PFSK-1 (cell line): ENCODE data around the gene SLC6A6.

Experiments
- FOXP2 ChIP-seq: optimal IDR thresholded peaks from 2 replicates; pipeline ENCODE3; 2011; ENCODE audit warnings: borderline replicate concordance, control low read depth, inconsistent platforms; ENCODE audit not compliant: insufficient read depth; ENCODE audit errors: extremely low read length, extremely low read depth
- POLR2AphosphoS5 ChIP-seq: IDR thresholded peaks from 2 replicates; pipeline ENCODE4 v1.6.1; 2012; ENCODE audit warnings: low read depth, mild to moderate bottlenecking, control low read depth, low read length, moderate library complexity
- REST ChIP-seq, 2 experiments: IDR thresholded peaks; 2 replicates each; pipeline versions ENCODE4 v1.6.1 to v1.8.0; 2011 to 2012; ENCODE audit warnings: low read depth in 2 of 2, low read length in 2 of 2, control low read depth in 1 of 2, inconsistent platforms in 1 of 2, mild to moderate bottlenecking in 1 of 2, moderate library complexity in 1 of 2; ENCODE audit not compliant: insufficient read depth in 1 of 2
- SIN3A ChIP-seq: IDR thresholded peaks from 2 replicates; pipeline ENCODE4 v1.6.1; 2012; ENCODE audit warnings: mild to moderate bottlenecking, low read length, moderate library complexity, borderline replicate concordance; ENCODE audit not compliant: insufficient read depth
- TAF1 ChIP-seq: IDR thresholded peaks from 2 replicates; pipeline ENCODE4 v1.6.1; 2012; ENCODE audit warnings: low read length, control low read depth, borderline replicate concordance; ENCODE audit not compliant: insufficient read depth

The SLC6A6 gene

GRCh38 chr3:14518432-14518802 lies 116.0 kb downstream of the SLC6A6 start:
- no peak for TF ChIP-seq FOXP2
- TF ChIP-seq POLR2AphosphoS5: no peak
- no peak for TF ChIP-seq REST (IDR thresholded peaks at IDR 0.05; ENCODE audit: insufficient read depth in 1 of 2, low read depth in 2 of 2, low read length in 2 of 2)
- TF ChIP-seq TAF1: no peak
- TF ChIP-seq SIN3A: no peak

GRCh38 chr3:14518893-14519292 lies 116.5 kb downstream of the SLC6A6 start:
- TF ChIP-seq POLR2AphosphoS5 (no peak), FOXP2 (no peak), SIN3A (no peak), TAF1 (no peak), REST (IDR thresholded peaks at IDR 0.05; ENCODE audit: insufficient read depth in 1 of 2, low read depth in 2 of 2, low read length in 2 of 2) (no peak)

- TF ChIP-seq POLR2AphosphoS5 (no peak), TAF1 (no peak), SIN3A (no peak), REST (IDR thresholded peaks at IDR 0.05; ENCODE audit: insufficient read depth in 1 of 2, low read depth in 2 of 2, low read length in 2 of 2) (no peak), FOXP2 (no peak)
Measured at GRCh38 chr3:14519406-14519805, 117.0 kb downstream of the SLC6A6 start.

GRCh38 chr3:14520149-14520548 lies 117.7 kb downstream of the SLC6A6 start:
- TF ChIP-seq REST (IDR thresholded peaks at IDR 0.05; ENCODE audit: insufficient read depth in 1 of 2, low read depth in 2 of 2, low read length in 2 of 2) (no peak), POLR2AphosphoS5 (no peak), TAF1 (no peak), SIN3A (no peak)

GRCh38 chr3:14520967-14521366 lies 118.6 kb downstream of the SLC6A6 start:
- no peak for TF ChIP-seq POLR2AphosphoS5
- no peak for TF ChIP-seq REST (IDR thresholded peaks at IDR 0.05; ENCODE audit: insufficient read depth in 1 of 2, low read depth in 2 of 2, low read length in 2 of 2)
- TF ChIP-seq TAF1: no peak
- no peak for TF ChIP-seq FOXP2
